GM19452 (cell line): ENCODE results near the gene ITCH.
"Not testable (repeated sequence)": the region's sequence is repeated elsewhere in the genome, so short reads cannot be mapped to it uniquely, and the experiment has no call there.

Experiments used
- ATAC-seq: cut with Tn5 transposase; IDR thresholded peaks from one replicate; pipeline ENCODE4 v1.9.1; 2021; ENCODE audit not compliant: unreplicated experiment

Gene ITCH

GRCh38 chr20:34363062-34363464, at the start of gene ITCH:
Gene ITCH (plus strand): TSS chr20:34363273. CDS start chr20:34393812, 30,539 bp downstream.
- peak; percentile 85 for ATAC-seq

DNA sequence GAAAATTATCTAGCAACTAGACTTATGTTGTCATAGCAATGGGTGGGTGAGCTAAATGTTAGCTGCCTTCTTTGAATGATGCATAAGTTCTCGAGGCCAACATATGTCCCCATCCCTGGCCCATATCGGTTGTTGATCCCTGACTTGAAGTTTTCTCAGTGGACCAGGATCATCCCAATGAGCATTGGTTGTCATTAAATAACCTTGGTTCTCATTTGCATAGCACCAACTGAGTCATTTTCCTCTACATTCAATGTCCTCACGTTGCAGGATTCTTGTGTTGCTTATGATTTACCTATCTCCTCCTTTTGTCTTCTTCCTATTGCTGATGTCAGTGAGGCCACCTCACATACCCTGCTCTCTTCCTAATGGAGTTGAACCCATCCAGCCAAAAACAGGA, 47.8 kb upstream of the ITCH start:
- ATAC-seq = no peak

DNA sequence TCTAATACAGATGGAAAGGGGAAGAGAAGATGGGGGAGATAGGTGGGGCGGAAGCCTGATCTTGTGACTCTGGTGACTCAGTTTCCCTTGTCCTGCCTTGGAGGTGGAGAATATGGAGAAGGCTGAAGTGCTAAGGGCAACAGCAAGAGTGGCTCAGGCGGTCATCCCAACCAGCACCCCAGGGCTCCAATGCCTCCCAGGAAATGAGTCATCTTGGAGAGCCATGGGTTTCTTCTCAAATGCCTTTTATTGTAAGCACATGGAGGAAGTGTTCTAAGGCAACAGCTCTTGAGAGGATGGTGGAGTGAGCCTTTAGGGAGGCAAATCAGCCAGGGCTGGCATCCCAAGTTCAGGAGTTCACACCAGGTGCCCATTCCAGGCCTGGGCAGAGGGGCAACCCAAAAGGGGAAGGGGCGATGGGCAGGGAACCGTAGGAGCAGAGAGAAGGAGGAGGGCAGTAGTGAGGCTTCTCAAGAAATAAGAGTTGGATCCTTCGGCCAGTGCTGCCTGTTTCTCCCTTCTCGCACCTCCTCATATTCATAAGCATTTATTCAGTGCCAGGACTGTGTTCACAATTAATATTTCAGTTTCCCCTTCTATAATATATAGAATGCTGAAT, 46.8 kb upstream of the ITCH start:
- no peak for ATAC-seq

DNA sequence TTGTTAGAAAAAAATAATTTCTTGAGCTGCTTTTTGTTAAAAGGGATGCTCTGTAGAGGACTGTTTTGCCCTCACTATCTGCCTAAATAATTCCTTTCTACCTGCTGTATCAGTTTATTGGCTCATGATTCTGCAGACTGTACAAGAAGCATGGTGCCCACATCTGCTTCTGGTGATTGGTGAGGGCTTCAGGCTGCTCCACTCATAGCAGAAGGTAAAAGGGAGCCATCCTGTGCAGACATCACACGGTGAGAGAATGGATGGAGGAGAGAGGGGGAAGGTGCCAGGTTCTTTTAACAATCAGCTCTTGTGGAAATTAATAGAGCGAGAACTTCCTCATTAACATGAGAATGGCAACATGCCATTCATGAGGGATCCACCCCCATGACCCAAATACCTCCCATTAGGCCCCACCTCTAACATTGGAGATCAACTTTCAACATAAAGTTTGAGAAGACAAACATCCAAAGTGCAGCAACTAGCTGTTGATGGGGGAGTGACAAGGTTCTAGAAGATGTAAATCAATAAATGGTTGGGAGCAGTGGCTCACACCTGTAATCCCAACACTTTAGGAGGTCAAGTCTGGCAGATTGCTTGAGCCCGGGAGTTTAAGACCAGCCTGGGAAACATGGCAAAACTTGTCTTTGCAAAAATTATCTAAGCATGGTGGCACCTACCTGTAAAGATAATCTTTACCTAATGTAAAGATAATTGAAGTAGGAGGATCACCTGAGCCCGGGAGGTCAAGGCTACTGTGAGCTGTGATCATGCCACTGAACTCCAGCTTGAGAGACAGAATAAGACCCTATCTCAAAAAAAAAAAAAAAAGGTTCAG, 44.2 kb upstream of the ITCH start:
- no peak for ATAC-seq

- no peak for ATAC-seq
Measured at GRCh38 chr20:34320861-34321260, 42.2 kb upstream of the ITCH start.

GRCh38 chr20:34322267-34323105, 40.6 kb upstream of the ITCH start:
- no peak for ATAC-seq

DNA sequence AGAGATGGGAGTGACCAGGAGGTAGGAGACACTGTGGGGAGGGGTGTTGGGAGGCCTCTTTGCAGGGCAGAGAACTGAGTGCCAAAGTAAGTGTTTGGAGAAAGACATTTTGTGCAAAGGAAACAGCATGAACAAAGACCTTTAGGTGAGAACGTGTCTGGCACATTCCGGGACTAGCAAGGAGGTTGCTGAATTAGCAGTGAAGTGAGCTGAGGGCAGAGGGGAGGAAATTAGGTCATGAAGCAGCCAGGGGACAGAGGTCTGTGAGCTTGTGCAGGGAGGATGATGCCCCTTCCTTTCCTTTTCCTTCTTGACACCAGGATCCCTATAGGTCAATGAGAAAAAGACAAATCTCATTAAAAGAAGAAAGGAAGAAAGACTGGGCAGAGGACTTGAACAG, 38.5 kb upstream of the ITCH start:
- no peak for ATAC-seq

- not testable (repeated sequence) for ATAC-seq
Measured at GRCh38 chr20:34328207-34328606, 34.9 kb upstream of the ITCH start.

DNA sequence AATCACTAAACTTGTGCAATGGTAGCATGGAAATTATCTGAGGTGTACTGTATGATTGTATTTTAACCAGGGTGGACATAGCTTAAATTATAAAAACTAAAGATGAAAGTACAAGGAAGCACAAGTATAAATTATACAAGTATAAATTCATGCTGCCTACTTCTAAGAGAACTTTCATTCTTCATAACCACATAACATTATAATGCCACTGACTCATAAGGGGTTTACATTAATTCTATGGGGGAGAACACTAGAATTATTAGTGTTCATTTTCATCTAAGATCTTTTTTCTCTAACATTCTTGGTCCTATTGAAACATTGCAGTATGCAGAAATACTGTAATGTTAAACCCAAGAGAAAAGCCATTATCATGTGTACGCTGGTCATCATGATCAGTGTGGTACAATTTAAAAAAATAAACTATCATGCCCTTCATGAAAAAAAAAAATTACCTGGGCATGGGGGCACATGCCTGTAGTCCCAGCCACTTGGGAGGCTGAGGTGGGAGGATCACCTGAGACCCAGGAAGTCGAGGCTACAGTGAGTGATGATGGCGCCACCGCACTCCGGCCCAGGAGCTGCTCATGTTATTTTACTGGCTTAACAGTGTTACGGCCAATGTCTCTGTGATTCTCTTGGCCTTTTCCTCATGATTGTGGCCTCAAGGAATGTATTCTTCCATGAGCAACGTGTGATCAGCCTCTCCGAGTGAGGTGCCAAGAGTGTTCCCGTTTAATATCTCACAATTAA, 34.0 kb upstream of the ITCH start:
- no peak for ATAC-seq

DNA sequence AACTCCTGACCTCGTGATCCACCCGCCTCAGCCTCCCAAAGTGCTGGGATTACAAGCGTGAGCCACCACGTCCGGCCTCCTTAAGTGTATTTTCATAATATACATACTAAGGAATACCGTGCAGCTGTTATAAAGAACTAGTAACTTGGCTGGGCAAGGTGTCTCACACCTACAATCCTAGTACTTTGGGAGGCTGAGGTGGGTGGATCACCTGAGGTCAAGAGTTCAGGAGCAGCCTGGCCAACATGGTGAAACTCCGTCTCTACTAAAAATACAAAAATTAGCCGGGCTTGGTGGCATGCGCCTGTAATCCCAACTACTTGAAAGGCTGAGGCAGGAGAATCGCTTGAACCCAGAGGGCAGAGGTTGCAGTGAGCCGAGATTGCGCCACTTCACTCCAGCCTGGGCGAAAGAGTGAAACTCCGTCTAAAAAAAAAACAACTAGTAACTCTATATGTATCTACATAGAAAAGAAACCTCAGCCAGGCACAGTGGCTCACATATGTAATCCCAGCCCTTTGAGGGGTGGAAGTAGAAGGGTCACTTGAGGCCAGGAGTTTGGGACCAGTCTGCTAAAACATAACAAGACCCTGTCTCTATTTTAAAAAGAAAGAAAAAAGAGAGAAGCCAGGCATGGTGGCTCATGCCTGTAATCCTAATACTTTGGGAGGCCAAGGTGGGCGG, 32.1 kb upstream of the ITCH start:
- ATAC-seq = not testable (repeated sequence)

GRCh38 chr20:34331838-34332237, 31.2 kb upstream of the ITCH start:
- ATAC-seq = no peak

DNA sequence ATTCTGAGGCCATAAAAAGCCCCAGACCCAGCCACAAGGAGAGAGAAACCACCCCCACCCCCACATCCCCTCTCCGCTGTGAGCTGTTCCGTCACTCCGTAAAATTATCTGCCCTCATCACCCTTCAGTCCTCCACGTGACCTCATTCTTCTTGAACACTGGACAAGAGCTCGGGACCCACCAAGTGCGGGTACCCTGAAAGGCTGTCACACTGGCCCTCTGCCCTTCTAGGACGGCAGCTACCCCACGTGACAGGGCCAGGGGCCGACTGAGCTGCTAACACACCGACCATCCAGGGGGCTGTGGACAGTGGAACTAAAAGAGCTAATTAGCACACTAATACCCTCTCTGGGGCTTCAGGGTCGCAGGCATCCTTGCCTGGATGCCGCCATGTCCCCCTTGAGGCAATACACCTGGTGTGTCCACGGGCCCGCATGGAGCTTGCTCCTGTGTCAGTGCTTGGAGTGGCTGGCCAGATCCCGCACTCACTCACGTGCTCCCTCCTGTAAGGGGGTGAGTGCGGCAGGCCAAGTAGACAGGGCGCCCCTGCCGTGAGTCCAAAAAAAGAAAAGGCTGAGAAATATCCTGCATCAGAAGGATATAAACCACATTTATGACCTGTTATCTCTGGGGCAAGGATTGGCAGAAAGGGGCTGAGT, 30.7 kb upstream of the ITCH start:
- no peak for ATAC-seq

DNA sequence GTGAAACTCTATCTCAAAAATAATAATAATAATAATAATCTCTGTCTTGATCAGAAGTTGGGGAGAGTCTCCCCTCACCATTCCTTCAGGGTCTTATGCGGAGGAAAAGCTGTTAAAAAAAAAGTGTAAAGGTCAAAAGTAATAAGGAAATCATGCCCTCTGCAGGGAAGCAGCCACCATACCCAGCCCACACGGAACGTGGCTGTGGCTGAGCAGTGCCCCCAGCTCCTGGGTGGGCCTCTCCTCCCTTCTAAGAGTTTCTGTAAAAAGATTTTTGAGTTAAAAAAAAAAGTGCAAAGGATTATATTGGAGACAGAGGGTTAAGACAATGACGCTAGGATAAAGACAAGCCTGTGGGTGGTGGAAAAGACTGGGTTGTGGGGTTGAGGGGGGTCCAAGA, 29.3 kb upstream of the ITCH start:
- ATAC-seq = no peak

DNA sequence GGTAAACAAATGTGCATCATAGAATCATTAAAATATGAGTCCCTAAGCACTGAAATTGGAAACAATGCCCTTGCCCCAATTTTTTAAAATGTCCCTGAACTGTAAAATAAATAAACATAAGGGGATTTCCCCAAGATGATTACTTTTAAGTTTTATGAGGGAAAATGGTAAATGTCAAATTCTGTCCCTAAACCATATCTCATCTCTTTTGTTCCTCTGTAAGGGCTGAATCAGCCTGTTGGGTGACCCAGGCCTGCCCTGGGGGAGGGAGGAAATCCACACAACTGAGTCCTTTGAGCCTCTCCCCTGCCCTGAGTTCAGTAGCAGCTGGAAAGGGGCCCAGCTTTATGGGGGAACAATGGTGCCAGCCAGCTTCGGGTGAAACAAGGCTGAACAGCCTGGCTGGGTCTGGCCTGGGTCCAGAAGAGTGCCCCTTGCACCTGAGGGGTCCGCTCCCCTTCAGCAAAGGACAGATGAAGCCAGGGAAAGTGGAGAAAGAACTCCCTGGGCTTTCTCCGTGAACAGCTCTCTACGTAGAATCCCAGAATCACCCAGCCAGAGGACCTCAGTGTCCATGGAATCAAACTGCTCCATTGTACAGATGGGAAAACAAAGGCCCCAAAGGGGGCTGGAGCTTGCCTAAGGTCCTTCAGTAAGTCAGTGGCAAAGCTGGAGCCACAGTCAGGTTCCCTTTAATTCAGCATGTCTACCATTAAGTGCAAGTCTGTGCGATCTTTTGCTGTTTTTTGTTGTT, 28.2 kb upstream of the ITCH start:
- no peak for ATAC-seq

GRCh38 chr20:34337544-34337943, 25.5 kb upstream of the ITCH start:
- no peak for ATAC-seq

- ATAC-seq = no peak
Measured at GRCh38 chr20:34337982-34338726, 24.9 kb upstream of the ITCH start.

DNA sequence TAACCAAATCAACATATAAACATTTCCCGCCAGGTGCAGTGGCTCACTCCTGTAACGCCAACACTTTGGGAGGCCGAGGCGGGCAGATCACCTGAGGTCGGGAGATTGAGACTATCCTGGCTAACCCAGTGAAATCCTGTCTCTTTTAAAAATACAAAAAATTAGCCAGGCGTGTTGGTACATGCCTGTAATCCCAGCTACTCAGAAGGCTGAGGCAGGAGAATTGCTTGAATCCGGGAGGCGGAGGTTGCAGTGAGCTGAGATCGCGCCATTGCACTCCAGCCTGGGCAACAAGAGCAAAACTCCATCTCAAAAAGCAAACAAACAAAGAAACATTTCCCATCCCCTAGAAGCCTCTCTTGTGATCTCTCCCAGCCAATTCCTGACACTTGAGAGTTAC, 22.3 kb upstream of the ITCH start:
- not testable (repeated sequence) for ATAC-seq

DNA sequence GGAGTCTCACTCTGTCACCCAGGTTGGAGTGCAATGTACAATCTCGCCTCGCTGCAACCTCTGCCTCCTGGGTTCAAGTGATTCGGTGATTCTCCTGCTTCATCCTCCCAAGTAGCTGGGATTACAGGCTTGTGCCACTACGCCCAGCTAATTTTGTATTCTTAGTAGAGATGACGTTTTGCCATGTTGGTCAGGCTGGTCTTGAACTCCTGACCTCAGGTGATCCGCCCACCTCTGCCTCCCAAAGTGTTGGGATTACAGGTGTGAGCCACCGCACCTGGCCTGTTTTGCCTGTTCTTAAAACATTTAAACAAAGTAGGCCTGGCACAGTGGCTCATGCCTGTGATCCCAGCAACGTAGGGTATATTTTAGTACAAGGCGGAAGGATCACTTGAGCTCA, 21.9 kb upstream of the ITCH start:
- ATAC-seq = not testable (repeated sequence)
